COLO829 (cell line): ENCODE measurements around the gene B3GAT1.

Source experiments
- DNase-seq: peaks from one replicate; pipeline ENCODE4 v3.0.0; 2012; ENCODE audit warnings: low spot score

The B3GAT1 gene

GRCh38 chr11:134390706-134391569, 21.1 kb downstream of the B3GAT1 start:
- no peak for DNase-seq

GRCh38 chr11:134389464-134390180, 22.4 kb downstream of the B3GAT1 start:
- DNase-seq, result no peak

- no peak for DNase-seq
Observed at GRCh38 chr11:134388590-134388989, 23.5 kb downstream of the B3GAT1 start.

- no peak for DNase-seq
Observed at GRCh38 chr11:134387501-134387900, 24.5 kb downstream of the B3GAT1 start.

- no peak for DNase-seq
Observed at GRCh38 chr11:134386945-134387344, 25.1 kb downstream of the B3GAT1 start.

- no peak for DNase-seq
Observed at GRCh38 chr11:134385774-134386565, 26.1 kb downstream of the B3GAT1 start.

- no peak for DNase-seq
Observed at GRCh38 chr11:134385171-134385570, 26.9 kb downstream of the B3GAT1 start.

- DNase-seq, result no peak
Observed at GRCh38 chr11:134384406-134384805, 27.6 kb downstream of the B3GAT1 start.

- no peak for DNase-seq
Observed at GRCh38 chr11:134383576-134384221, 28.3 kb downstream of the B3GAT1 start.

GRCh38 chr11:134382830-134383229, 29.2 kb downstream of the B3GAT1 start:
- no peak for DNase-seq

GRCh38 chr11:134382257-134382656, 29.8 kb downstream of the B3GAT1 start:
- DNase-seq, result no peak

- DNase-seq, result no peak
Observed at GRCh38 chr11:134380785-134381184, 31.3 kb downstream of the B3GAT1 start.

GRCh38 chr11:134380229-134380628, 31.8 kb downstream of the B3GAT1 start:
- no peak for DNase-seq

- no peak for DNase-seq
Observed at GRCh38 chr11:134379241-134379640, 32.8 kb downstream of the B3GAT1 start.

GRCh38 chr11:134377876-134378275, 34.2 kb downstream of the B3GAT1 start:
- no peak for DNase-seq

GRCh38 chr11:134376150-134376921, 35.7 kb downstream of the B3GAT1 start:
- DNase-seq, result no peak

GRCh38 chr11:134374891-134375550, 37.0 kb downstream of the B3GAT1 start:
- DNase-seq, result no peak

- no peak for DNase-seq
Observed at GRCh38 chr11:134374171-134374570, 37.9 kb downstream of the B3GAT1 start.

GRCh38 chr11:134373591-134374052, 38.4 kb downstream of the B3GAT1 start:
- no peak for DNase-seq

- no peak for DNase-seq
Observed at GRCh38 chr11:134372961-134373360, 39.1 kb downstream of the B3GAT1 start.

- DNase-seq, result no peak
Observed at GRCh38 chr11:134372536-134372935, 39.5 kb downstream of the B3GAT1 start.
